ENCODE results near the gene ERCC3. TPM values are rescaled to one million over a fixed set of nuclear protein-coding genes. Genes with fewer than 3 reads are reported as not detected.
A peak's percentile ranks its signal among the peaks of the same experiment; 100 is the strongest.

ERCC3 gene
- polyA plus RNA-seq, 1 experiment = 48.5 TPM

DNA sequence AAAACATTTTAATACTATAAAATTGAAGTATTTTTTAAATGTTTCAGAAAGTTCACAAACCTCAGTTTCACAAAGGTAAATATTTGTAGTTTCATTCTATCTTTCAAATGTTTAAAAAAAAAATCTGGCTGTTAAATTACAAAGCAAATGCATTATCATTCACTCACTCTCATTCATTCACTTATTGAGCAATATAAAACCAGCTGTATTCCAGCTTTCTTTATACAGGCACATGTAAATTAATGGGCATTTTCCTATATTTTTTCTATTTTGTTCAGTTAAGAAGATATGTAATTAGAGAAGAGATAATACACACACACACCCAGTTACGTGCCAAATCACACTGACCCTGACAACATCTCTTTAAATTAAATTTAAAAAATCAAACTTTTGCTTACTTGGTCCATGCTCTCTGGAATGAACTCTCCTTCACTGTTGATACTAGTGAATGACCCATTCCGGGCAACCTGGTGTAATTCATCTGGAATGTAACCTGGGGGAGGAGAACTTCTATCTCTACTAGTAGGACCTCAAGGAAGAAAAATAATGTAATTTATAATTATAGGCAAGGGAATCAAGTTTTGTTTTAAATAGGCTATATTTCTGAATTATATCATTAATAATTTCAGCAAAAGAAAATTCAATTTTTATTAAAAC lies 32.5 kb upstream of the ERCC3 start:
- Histone ChIP-seq H3K27me3 (ENCODE audit: control insufficient read depth, insufficient read depth, low read length) (no peaks in the 10 kb centered on the region), H3K4me3 (ENCODE audit: low read depth, low read length) (no peak overlapping the region), H3K36me3 (ENCODE audit: control insufficient read depth, insufficient read depth, low read length) (peaks cover 2% of the 10 kb centered on the region; the same call in 1 of the 2 replicates)
- CTCF ChIA-PET = interaction anchor here (0.6 to 5.9 kb wide), 2 partner anchors 13 to 153 kb away, joined by 4 to 51 read pairs; no protein-coding TSS in a partner anchor
- TF ChIP-seq, protein P1, sequence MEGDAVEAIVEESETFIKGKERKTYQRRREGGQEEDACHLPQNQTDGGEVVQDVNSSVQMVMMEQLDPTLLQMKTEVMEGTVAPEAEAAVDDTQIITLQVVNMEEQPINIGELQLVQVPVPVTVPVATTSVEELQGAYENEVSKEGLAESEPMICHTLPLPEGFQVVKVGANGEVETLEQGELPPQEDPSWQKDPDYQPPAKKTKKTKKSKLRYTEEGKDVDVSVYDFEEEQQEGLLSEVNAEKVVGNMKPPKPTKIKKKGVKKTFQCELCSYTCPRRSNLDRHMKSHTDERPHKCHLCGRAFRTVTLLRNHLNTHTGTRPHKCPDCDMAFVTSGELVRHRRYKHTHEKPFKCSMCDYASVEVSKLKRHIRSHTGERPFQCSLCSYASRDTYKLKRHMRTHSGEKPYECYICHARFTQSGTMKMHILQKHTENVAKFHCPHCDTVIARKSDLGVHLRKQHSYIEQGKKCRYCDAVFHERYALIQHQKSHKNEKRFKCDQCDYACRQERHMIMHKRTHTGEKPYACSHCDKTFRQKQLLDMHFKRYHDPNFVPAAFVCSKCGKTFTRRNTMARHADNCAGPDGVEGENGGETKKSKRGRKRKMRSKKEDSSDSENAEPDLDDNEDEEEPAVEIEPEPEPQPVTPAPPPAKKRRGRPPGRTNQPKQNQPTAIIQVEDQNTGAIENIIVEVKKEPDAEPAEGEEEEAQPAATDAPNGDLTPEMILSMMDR (IDR thresholded peaks at IDR 0.05; ENCODE audit: insufficient read depth, low read depth, low read length) = no peak
- no peak for DNase-seq (ENCODE audit: low read depth)
- POLR2A ChIA-PET = no interaction called here

DNA sequence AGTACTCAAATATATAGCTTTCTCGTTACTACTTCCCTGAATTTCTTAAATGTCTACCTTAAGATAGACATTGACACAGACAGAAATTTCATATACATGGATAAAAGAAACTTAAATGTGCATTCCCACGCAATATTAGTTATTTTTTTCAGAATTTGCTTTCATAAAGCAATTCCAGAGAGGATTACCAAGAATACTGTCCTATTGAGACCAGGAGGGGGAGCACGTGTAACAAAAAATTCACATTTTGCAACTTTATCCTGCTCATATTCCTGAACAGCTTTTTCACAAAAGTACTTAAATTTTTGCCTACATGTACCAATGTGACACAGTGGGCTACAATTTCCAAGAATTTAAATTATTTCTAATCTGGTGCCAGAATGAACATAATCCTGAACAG lies 30.7 kb upstream of the ERCC3 start:
- H3K36me3 ChIP-seq (ENCODE audit: control insufficient read depth, insufficient read depth, low read length) = peaks cover 2% of the 10 kb centered on the region; the same call in 1 of the 2 replicates
- ChIA-PET CTCF (interaction anchor here (0.7 to 5.9 kb wide), 20 partner anchors 11 to 168 kb away, joined by 3 to 51 read pairs (median 4); no protein-coding TSS in a partner anchor), POLR2A (no interaction called here)

DNA sequence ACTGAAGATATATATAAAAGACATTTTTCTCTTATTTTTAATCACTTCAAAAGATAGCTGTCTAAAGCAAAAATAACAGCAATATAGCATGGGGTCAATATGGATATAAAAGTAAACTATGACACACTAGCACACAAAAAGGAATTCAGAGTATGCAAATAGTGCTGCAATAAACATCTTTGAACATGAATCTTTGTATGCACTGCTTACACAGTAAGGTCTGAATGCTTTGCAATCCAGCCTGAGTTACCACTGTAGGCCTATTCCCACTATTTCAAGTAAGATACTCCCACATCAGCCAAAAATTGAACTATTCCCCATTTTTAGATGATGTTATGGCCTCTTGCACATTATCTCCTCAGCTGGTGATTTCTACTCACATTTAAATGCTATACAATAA lies 27.4 kb upstream of the ERCC3 start:
- peak; percentile 9 for DNase-seq (ENCODE audit: low read depth)
- CTCF ChIA-PET = no interaction called here
- POLR2A ChIA-PET = no interaction called here

More for the DNA sequence above, 30.7 kb upstream of the ERCC3 start:
- TF ChIP-seq, protein P1 (IDR thresholded peaks at IDR 0.05; ENCODE audit: insufficient read depth, low read depth, low read length) = peak; percentile 67
- DNase-seq (ENCODE audit: low read depth) = no peak
- H3K27me3 ChIP-seq (ENCODE audit: control insufficient read depth, insufficient read depth, low read length) = no peaks in the 10 kb centered on the region
- no peak overlapping the region for H3K4me3 ChIP-seq (ENCODE audit: low read depth, low read length)

DNA sequence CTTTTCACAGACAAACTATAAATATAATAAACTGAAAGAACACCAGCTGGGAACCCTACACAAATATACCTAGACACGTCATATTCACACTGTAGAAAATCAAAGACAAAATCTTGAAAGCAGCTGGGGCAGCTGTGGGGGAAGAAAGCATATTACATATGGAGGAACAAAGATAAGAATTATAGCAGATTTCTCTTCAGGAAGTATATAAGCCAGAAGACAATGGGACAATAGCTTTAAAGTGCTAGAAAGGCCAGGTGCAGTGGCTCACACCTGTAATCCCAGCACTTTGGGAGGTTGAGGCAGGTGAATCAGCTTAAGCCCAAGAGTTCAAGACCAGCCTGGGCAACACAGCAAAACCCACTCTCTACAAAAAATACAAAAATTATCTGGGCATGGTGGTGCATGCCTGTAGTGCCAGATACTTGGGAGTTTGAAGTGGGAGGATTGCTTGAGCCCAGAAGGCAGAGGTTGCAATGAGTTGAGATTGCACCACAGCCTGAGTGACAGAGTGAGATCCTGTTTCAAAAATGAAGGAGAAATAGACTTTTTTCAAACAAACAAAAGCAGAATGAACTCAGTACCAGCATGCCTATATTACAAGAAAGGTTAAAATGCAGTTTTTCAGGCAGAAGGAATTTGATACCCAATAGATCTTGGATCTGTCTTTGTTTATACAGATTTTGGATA lies 26.8 kb upstream of the ERCC3 start:
- POLR2A ChIA-PET = no interaction called here
- no peaks in the 10 kb centered on the region for H3K27me3 ChIP-seq (ENCODE audit: control insufficient read depth, insufficient read depth, low read length)
- DNase-seq (ENCODE audit: low read depth) = no peak
- H3K4me3 ChIP-seq (ENCODE audit: low read depth, low read length) = no peak overlapping the region
- TF ChIP-seq, protein P1 (IDR thresholded peaks at IDR 0.05; ENCODE audit: insufficient read depth, low read depth, low read length) = no peak
- CTCF ChIA-PET = interaction anchor here (2.0 kb wide), 1 partner anchor 159 kb away, joined by 7 read pairs; no protein-coding TSS in a partner anchor
- peaks cover 2% of the 10 kb centered on the region for H3K36me3 ChIP-seq (ENCODE audit: control insufficient read depth, insufficient read depth, low read length)

More for the DNA sequence above, 27.4 kb upstream of the ERCC3 start:
- TF ChIP-seq, protein P1 (IDR thresholded peaks at IDR 0.05; ENCODE audit: insufficient read depth, low read depth, low read length) = no peak
- Histone ChIP-seq H3K4me3 (ENCODE audit: low read depth, low read length) (no peak overlapping the region), H3K36me3 (ENCODE audit: control insufficient read depth, insufficient read depth, low read length) (peaks cover 2% of the 10 kb centered on the region), H3K27me3 (ENCODE audit: control insufficient read depth, insufficient read depth, low read length) (no peaks in the 10 kb centered on the region)

DNA sequence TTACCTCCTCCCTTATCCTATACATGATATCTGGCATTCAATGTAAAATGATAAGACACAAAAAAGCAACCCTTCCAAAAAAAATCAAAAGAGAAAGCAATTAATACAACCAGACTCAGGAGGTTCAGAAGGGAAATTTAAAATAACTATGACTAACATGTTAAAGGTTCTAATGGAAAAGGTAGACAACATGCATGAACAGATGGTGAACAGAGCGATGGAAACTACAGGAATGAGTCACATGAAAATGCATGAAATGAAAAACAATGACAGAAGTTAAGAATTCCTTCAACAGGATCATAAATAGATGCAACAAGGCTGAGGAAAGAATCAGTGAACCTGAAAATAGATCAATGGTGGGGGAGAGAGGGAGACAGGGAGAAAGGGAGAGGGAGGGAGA lies 26.1 kb upstream of the ERCC3 start:
- H3K36me3 ChIP-seq (ENCODE audit: control insufficient read depth, insufficient read depth, low read length) = peaks cover 1% of the 10 kb centered on the region; the same call in 1 of the 2 replicates
- H3K27me3 ChIP-seq (ENCODE audit: control insufficient read depth, insufficient read depth, low read length) = no peaks in the 10 kb centered on the region
- TF ChIP-seq, protein P1 (IDR thresholded peaks at IDR 0.05; ENCODE audit: insufficient read depth, low read depth, low read length) = no peak
- ChIA-PET POLR2A (interaction anchor here (0.6 kb wide), 1 partner anchor 16 kb away, joined by 3 read pairs; no protein-coding TSS in a partner anchor), CTCF (interaction anchor here (2.0 kb wide), 1 partner anchor 160 kb away, joined by 7 read pairs; no protein-coding TSS in a partner anchor)
- DNase-seq (ENCODE audit: low read depth) = no peak
- H3K4me3 ChIP-seq (ENCODE audit: low read depth, low read length) = no peak overlapping the region
